Thyroid gland (tissue), 4 donors: ENCODE measurements around the gene BSG.
"Not testable (repeated sequence)": the region's sequence is repeated elsewhere in the genome, so short reads cannot be mapped to it uniquely, and the experiment has no call there.

ENCODE experiments used
- POLR2A ChIP-seq, 2 donors: fragments of 450-650 bp; IDR thresholded peaks; one replicate each; pipeline ENCODE4 v1.6.1; 2017; ENCODE audit warnings: antibody characterized with exemption in 2 of 2, mild to moderate bottlenecking in 2 of 2, moderate library complexity in 1 of 2
- TF ChIP-seq, protein P1 (sequence below), 6 experiments: fragments of 200-600 bp in 3 of 6; fragments of 450-650 bp in 3 of 6; sonication (generic) in 3 of 6; IDR thresholded peaks; one replicate each; pipeline ENCODE4 v1.5.1; 2016 to 2019; ENCODE audit warnings: antibody characterized with exemption in 6 of 6, mild to moderate bottlenecking in 2 of 6, inconsistent platforms in 1 of 6, moderate library complexity in 1 of 6

DNA sequence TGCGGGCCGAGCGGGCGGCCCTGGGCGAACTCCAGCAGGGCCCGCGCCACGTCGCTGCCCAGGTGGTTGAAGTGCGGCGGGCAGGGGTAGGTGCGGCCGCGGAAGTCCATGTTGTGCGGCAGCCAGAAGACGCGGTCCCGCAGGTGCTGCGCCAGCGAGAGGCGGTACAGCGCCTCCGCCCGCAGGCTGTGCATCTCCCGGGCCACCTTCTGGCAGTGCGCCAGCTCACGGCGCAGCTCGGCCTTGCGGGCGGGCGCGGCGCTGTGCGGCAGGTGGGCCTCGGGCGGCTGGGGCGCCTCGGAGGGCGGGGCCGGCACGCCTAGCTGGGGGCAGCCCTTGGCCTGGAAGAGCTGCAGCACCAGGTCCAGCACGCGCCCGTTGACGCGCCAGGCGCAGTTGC, 48.8 kb downstream of the BSG start:
- TF ChIP-seq, protein P1, sequence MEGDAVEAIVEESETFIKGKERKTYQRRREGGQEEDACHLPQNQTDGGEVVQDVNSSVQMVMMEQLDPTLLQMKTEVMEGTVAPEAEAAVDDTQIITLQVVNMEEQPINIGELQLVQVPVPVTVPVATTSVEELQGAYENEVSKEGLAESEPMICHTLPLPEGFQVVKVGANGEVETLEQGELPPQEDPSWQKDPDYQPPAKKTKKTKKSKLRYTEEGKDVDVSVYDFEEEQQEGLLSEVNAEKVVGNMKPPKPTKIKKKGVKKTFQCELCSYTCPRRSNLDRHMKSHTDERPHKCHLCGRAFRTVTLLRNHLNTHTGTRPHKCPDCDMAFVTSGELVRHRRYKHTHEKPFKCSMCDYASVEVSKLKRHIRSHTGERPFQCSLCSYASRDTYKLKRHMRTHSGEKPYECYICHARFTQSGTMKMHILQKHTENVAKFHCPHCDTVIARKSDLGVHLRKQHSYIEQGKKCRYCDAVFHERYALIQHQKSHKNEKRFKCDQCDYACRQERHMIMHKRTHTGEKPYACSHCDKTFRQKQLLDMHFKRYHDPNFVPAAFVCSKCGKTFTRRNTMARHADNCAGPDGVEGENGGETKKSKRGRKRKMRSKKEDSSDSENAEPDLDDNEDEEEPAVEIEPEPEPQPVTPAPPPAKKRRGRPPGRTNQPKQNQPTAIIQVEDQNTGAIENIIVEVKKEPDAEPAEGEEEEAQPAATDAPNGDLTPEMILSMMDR (IDR thresholded peaks at IDR 0.05): not testable (repeated sequence)
- TF ChIP-seq POLR2A (IDR thresholded peaks at IDR 0.05): not testable (repeated sequence)
